ENCODE results near the gene MAGI2. TPM values are rescaled to one million over a fixed set of nuclear protein-coding genes. Genes with fewer than 3 reads are reported as not detected.
A peak's percentile ranks its signal among the peaks of the same experiment; 100 is the strongest.

MAGI2 gene
- total and polyA plus RNA-seq, 2 of the 13 experiments (the other 11 are each of a cell fraction or from before 2014, with no cell fraction given) = 1.5 to 3.8 TPM

DNA sequence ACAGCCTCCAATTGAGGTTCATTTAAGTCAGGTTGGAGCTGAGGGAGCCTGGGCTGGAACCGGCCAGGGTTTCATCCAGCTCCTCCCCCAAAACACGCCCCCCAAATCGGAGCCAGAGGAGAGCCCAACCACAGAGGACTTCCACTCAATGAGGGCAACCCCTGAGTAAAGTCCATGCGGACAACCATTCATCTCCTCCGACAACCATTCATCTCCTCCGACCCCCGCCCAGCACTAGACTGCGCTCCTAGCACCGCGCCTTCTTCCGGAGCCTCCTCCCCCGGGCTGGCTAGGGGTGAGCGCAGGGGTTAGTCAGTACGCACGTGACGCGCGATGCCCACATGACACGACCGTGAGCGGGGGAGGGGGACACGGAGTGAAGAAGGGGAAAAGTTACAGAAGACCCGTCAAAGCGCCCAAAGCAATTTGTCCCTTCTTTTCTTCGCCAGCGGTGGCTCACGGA is 1.4 kb downstream of the MAGI2 start (continued):
- TF ChIP-seq SMAD1 (CRISPR knock-in tag; IDR thresholded peaks at IDR 0.05; ENCODE audit: borderline replicate concordance, low read depth) (no peak), ZSCAN5A (CRISPR knock-in tag; IDR thresholded peaks at IDR 0.05; ENCODE audit: borderline replicate concordance) (no peak), ZNF740 (CRISPR knock-in tag; IDR thresholded peaks at IDR 0.05) (no peak), ZNF781 (CRISPR knock-in tag; IDR thresholded peaks at IDR 0.05; ENCODE audit: borderline replicate concordance, not compliant biosample characterization) (no peak), ZNF567 (CRISPR knock-in tag; IDR thresholded peaks at IDR 0.05; ENCODE audit: borderline replicate concordance) (no peak), KDM2A (CRISPR knock-in tag; IDR thresholded peaks at IDR 0.05; ENCODE audit: borderline replicate concordance, low read depth) (peak; percentile 79; the same call in 1 of the 2 replicates), ZNF576 (CRISPR knock-in tag; IDR thresholded peaks at IDR 0.05) (no peak), KDM1A (CRISPR knock-in tag; IDR thresholded peaks at IDR 0.05) (no peak), HNRNPH1 (optimal IDR thresholded peaks at IDR 0.05; ENCODE audit: low read depth, low read length) (no peak), EP300 (IDR thresholded peaks at IDR 0.05; ENCODE audit: low read depth in 2 of 2, low read length in 2 of 2) (peak in 1 of 2 experiments; percentile 80; a peak in 2 of 4 replicates), EP300 (CRISPR knock-in tag; IDR thresholded peaks at IDR 0.05; ENCODE audit: borderline replicate concordance) (peak; percentile 86), BRCA1 (CRISPR knock-in tag; IDR thresholded peaks at IDR 0.05) (no peak), GPN1 (CRISPR knock-in tag; IDR thresholded peaks at IDR 0.05; ENCODE audit: borderline replicate concordance) (no peak), ZEB1 (IDR thresholded peaks at IDR 0.05; ENCODE audit: insufficient replicate concordance, low read depth) (no peak), ZNF839 (CRISPR knock-in tag; IDR thresholded peaks at IDR 0.05; ENCODE audit: borderline replicate concordance) (no peak), ZNF607 (CRISPR knock-in tag; IDR thresholded peaks at IDR 0.05; ENCODE audit: borderline replicate concordance) (no peak), ZNF432 (CRISPR knock-in tag; IDR thresholded peaks at IDR 0.05; ENCODE audit: borderline replicate concordance) (no peak), ZNF83 (CRISPR knock-in tag; IDR thresholded peaks at IDR 0.05; ENCODE audit: borderline replicate concordance) (no peak), SKI (IDR thresholded peaks at IDR 0.05; ENCODE audit: partially characterized antibody) (peak; percentile 50)
- TF ChIP-seq, protein P1, sequence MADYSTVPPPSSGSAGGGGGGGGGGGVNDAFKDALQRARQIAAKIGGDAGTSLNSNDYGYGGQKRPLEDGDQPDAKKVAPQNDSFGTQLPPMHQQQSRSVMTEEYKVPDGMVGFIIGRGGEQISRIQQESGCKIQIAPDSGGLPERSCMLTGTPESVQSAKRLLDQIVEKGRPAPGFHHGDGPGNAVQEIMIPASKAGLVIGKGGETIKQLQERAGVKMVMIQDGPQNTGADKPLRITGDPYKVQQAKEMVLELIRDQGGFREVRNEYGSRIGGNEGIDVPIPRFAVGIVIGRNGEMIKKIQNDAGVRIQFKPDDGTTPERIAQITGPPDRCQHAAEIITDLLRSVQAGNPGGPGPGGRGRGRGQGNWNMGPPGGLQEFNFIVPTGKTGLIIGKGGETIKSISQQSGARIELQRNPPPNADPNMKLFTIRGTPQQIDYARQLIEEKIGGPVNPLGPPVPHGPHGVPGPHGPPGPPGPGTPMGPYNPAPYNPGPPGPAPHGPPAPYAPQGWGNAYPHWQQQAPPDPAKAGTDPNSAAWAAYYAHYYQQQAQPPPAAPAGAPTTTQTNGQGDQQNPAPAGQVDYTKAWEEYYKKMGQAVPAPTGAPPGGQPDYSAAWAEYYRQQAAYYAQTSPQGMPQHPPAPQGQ (CRISPR knock-in tag; IDR thresholded peaks at IDR 0.05; ENCODE audit: borderline replicate concordance) = no peak
- TF ChIP-seq, protein P2, sequence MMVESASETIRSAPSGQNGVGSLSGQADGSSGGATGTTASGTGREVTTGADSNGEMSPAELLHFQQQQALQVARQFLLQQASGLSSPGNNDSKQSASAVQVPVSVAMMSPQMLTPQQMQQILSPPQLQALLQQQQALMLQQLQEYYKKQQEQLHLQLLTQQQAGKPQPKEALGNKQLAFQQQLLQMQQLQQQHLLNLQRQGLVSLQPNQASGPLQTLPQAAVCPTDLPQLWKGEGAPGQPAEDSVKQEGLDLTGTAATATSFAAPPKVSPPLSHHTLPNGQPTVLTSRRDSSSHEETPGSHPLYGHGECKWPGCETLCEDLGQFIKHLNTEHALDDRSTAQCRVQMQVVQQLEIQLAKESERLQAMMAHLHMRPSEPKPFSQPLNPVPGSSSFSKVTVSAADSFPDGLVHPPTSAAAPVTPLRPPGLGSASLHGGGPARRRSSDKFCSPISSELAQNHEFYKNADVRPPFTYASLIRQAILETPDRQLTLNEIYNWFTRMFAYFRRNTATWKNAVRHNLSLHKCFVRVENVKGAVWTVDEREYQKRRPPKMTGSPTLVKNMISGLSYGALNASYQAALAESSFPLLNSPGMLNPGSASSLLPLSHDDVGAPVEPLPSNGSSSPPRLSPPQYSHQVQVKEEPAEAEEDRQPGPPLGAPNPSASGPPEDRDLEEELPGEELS (CRISPR knock-in tag; IDR thresholded peaks at IDR 0.05) = peak; percentile 30
